Lower leg skin (tissue), 3 donors: ENCODE measurements around the gene PPARG.

Experiments used
- POLR2A ChIP-seq, 2 donors: fragments of 450-650 bp; IDR thresholded peaks; one replicate each; pipeline ENCODE4 v1.6.1; 2016 to 2017; ENCODE audit warnings: antibody characterized with exemption in 2 of 2, mild to moderate bottlenecking in 1 of 2, moderate library complexity in 1 of 2
- TF ChIP-seq, protein P1 (sequence below), 3 donors: fragments of 450-650 bp; IDR thresholded peaks; one replicate each; pipeline ENCODE4 v1.5.1; 2016; ENCODE audit warnings: antibody characterized with exemption in 3 of 3, mild to moderate bottlenecking in 3 of 3, moderate library complexity in 2 of 3

DNA sequence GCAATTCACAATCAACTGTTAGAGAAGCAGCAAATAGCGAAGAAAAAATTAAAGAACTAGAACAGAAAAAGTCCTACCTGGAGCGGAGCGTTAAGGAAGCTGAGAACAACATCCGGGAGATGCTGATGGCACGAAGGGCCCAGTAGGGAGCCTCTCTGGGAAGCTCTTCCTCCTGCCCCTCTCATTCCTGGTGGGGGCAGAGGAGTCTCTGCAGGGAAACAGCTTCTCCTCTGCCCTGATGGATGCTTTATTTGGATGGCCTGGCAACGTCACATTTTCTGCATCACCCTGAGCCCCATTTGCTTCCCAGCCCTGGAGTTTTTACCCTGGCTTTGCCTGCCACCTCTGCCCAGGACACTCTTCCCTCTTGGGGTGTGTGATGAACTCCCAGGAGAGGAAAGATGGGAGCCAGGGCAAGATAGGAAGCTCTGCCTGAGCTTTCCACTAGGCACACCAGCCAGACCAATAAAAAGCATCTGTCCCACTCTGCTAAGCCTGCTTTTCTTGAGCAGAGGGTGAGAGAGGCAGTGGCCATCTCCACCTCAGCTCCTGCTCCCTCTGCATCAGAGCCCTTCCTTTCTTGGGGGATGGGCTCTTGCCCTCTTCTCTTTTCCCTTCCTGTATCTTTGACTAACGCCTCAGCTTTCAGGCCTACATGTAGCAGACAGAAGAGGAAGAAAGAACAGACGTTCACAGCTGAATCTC, 39.4 kb downstream of the PPARG start:
- no peak for TF ChIP-seq POLR2A (IDR thresholded peaks at IDR 0.05)
- TF ChIP-seq, protein P1, sequence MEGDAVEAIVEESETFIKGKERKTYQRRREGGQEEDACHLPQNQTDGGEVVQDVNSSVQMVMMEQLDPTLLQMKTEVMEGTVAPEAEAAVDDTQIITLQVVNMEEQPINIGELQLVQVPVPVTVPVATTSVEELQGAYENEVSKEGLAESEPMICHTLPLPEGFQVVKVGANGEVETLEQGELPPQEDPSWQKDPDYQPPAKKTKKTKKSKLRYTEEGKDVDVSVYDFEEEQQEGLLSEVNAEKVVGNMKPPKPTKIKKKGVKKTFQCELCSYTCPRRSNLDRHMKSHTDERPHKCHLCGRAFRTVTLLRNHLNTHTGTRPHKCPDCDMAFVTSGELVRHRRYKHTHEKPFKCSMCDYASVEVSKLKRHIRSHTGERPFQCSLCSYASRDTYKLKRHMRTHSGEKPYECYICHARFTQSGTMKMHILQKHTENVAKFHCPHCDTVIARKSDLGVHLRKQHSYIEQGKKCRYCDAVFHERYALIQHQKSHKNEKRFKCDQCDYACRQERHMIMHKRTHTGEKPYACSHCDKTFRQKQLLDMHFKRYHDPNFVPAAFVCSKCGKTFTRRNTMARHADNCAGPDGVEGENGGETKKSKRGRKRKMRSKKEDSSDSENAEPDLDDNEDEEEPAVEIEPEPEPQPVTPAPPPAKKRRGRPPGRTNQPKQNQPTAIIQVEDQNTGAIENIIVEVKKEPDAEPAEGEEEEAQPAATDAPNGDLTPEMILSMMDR (IDR thresholded peaks at IDR 0.05), result no peak
